HEK293 (cell line): Measurements from ENCODE around the gene NHS.

Experiments
- CTCF ChIA-PET: fragments of 350-600 bp; formaldehyde crosslinking; extraction: SDS; loops from one replicate; lab custom pipeline; 2021; ENCODE audit warnings: antibody characterized with exemption; lab: Yijun Ruan, JAX
- POLR2A ChIA-PET: fragments of 300-600 bp; formaldehyde crosslinking; extraction: SDS; loops from one replicate; lab custom pipeline; 2020; ENCODE audit warnings: antibody characterized with exemption, inconsistent platforms; lab: Yijun Ruan, JAX
- H3K27ac ChIP-seq: fragments of 200-500 bp; sonication (Bioruptor generic); 2 replicates; pipeline ENCODE4 v1.5.1; 2014; ENCODE audit warnings: low read depth, low read length, control low read depth, inconsistent platforms; ENCODE audit errors: extremely low read depth
- H3K36me3 ChIP-seq, 2 experiments: fragments of 200-500 bp in 1 of 2; sonication (Bioruptor generic) in 1 of 2; 1 replicate in 1 of 2; 2 replicates in 1 of 2; pipeline ENCODE4 v1.5.1; 2014 to 2017; ENCODE audit warnings: inconsistent platforms in 2 of 2, low read length in 2 of 2; ENCODE audit not compliant: control insufficient read depth in 2 of 2, insufficient read depth in 1 of 2
- H3K4me1 ChIP-seq: fragments of 200-500 bp; sonication (Bioruptor generic); 2 replicates; pipeline ENCODE4 v1.5.1; 2014; ENCODE audit warnings: mild to moderate bottlenecking, low read length, inconsistent platforms; ENCODE audit not compliant: control insufficient read depth, insufficient read depth
- H3K4me3 ChIP-seq: 2 replicates; pipeline ENCODE4 v1.5.1; 2011; ENCODE audit warnings: low read depth, mild to moderate bottlenecking, control low read depth, low read length, moderate library complexity
- H3K9me3 ChIP-seq: fragments of 200-500 bp; sonication (Bioruptor generic); 2 replicates; pipeline ENCODE4 v1.5.1; 2014; ENCODE audit warnings: low read depth, low read length, inconsistent platforms; ENCODE audit not compliant: control insufficient read depth, insufficient read depth
- BCL11B ChIP-seq: fragments of 450-650 bp; formaldehyde crosslinking; IDR thresholded peaks from 2 replicates; pipeline ENCODE4 v1.5.1; 2016; ENCODE audit warnings: low read depth, missing biosample characterization, missing genetic modification characterization
- FEZF1 ChIP-seq: fragments of 450-650 bp; formaldehyde crosslinking; IDR thresholded peaks from 2 replicates; pipeline ENCODE4 v1.5.1; 2016; ENCODE audit warnings: missing biosample characterization, missing genetic modification characterization
- GFI1B ChIP-seq: fragments of 450-650 bp; formaldehyde crosslinking; IDR thresholded peaks from 2 replicates; pipeline ENCODE4 v1.5.1; 2016; ENCODE audit warnings: missing biosample characterization, missing genetic modification characterization
- KLF10 ChIP-seq: fragments of 450-650 bp; IDR thresholded peaks from 2 replicates; pipeline ENCODE4 v1.5.1; 2018; ENCODE audit warnings: missing biosample characterization, mild to moderate bottlenecking, missing genetic modification characterization
- MEIS1 ChIP-seq: sonication (generic); formaldehyde crosslinking; IDR thresholded peaks from 2 replicates; pipeline ENCODE4 v1.8.1; 2022; ENCODE audit warnings: missing genetic modification reagents, mild to moderate bottlenecking, borderline replicate concordance
- SALL2 ChIP-seq: fragments of 450-650 bp; formaldehyde crosslinking; IDR thresholded peaks from 2 replicates; pipeline ENCODE4 v1.5.0; 2017; ENCODE audit warnings: missing biosample characterization, mild to moderate bottlenecking, missing genetic modification characterization, borderline replicate concordance
- ZBTB17 ChIP-seq: fragments of 450-650 bp; formaldehyde crosslinking; IDR thresholded peaks from 2 replicates; pipeline ENCODE4 v1.5.1; 2016; ENCODE audit warnings: missing biosample characterization, missing genetic modification characterization
- ZFP37 ChIP-seq: fragments of 450-650 bp; formaldehyde crosslinking; IDR thresholded peaks from 2 replicates; pipeline ENCODE4 v1.5.1; 2016; ENCODE audit warnings: missing biosample characterization, missing genetic modification characterization
- ZNF157 ChIP-seq: fragments of 450-650 bp; formaldehyde crosslinking; IDR thresholded peaks from 2 replicates; pipeline ENCODE4 v1.5.1; 2016; ENCODE audit warnings: missing biosample characterization, missing genetic modification characterization
- ZNF211 ChIP-seq: fragments of 450-650 bp; formaldehyde crosslinking; IDR thresholded peaks from 2 replicates; pipeline ENCODE4 v1.5.1; 2016; ENCODE audit warnings: low read depth, missing biosample characterization, missing genetic modification characterization
- ZNF23 ChIP-seq: fragments of 450-650 bp; formaldehyde crosslinking; IDR thresholded peaks from 2 replicates; pipeline ENCODE4 v1.5.1; 2016; ENCODE audit warnings: missing biosample characterization, missing genetic modification characterization, borderline replicate concordance
- ZNF311 ChIP-seq: fragments of 450-650 bp; formaldehyde crosslinking; IDR thresholded peaks from 2 replicates; pipeline ENCODE4 v1.5.1; 2017; ENCODE audit warnings: missing biosample characterization, missing genetic modification characterization, borderline replicate concordance
- ZNF37A ChIP-seq: fragments of 450-650 bp; IDR thresholded peaks from 2 replicates; pipeline ENCODE4 v1.5.1; 2018; ENCODE audit warnings: missing biosample characterization, missing genetic modification characterization
- ZNF394 ChIP-seq: fragments of 450-650 bp; formaldehyde crosslinking; IDR thresholded peaks from 2 replicates; pipeline ENCODE4 v1.5.1; 2016; ENCODE audit warnings: missing biosample characterization, missing genetic modification characterization, mild to moderate bottlenecking, moderate library complexity, borderline replicate concordance
- ZNF48 ChIP-seq: fragments of 450-650 bp; formaldehyde crosslinking; IDR thresholded peaks from 2 replicates; pipeline ENCODE4 v1.5.1; 2016; ENCODE audit warnings: missing biosample characterization, missing genetic modification characterization
- ZNF488 ChIP-seq: fragments of 450-650 bp; formaldehyde crosslinking; IDR thresholded peaks from 2 replicates; pipeline ENCODE4 v1.5.1; 2016; ENCODE audit warnings: missing biosample characterization, missing genetic modification characterization
- ZNF514 ChIP-seq: fragments of 450-650 bp; formaldehyde crosslinking; IDR thresholded peaks from 2 replicates; pipeline ENCODE4 v1.5.1; 2016; ENCODE audit warnings: missing biosample characterization, missing genetic modification characterization
- ZNF530 ChIP-seq: fragments of 450-650 bp; formaldehyde crosslinking; IDR thresholded peaks from 2 replicates; pipeline ENCODE4 v1.5.1; 2016; ENCODE audit warnings: low read depth, missing biosample characterization, missing genetic modification characterization
- ZNF544 ChIP-seq: fragments of 450-650 bp; formaldehyde crosslinking; IDR thresholded peaks from 2 replicates; pipeline ENCODE4 v1.5.0; 2017; ENCODE audit warnings: missing biosample characterization, missing genetic modification characterization
- ZNF621 ChIP-seq: fragments of 450-650 bp; formaldehyde crosslinking; IDR thresholded peaks from 2 replicates; pipeline ENCODE4 v1.5.1; 2017; ENCODE audit warnings: missing biosample characterization, missing genetic modification characterization
- ZNF629 ChIP-seq: fragments of 450-650 bp; formaldehyde crosslinking; IDR thresholded peaks from 2 replicates; pipeline ENCODE4 v1.5.1; 2017; ENCODE audit warnings: missing biosample characterization, missing genetic modification characterization
- ZNF704 ChIP-seq: fragments of 450-650 bp; formaldehyde crosslinking; IDR thresholded peaks from 2 replicates; pipeline ENCODE4 v1.5.1; 2016; ENCODE audit warnings: missing biosample characterization, missing genetic modification characterization
- ZNF785 ChIP-seq: fragments of 450-650 bp; formaldehyde crosslinking; IDR thresholded peaks from 2 replicates; pipeline ENCODE4 v1.5.1; 2016; ENCODE audit warnings: missing biosample characterization, missing genetic modification characterization
- ZNF791 ChIP-seq: fragments of 450-650 bp; formaldehyde crosslinking; IDR thresholded peaks from 2 replicates; pipeline ENCODE4 v1.5.1; 2016; ENCODE audit warnings: missing biosample characterization, missing genetic modification characterization
- ZSCAN16 ChIP-seq: fragments of 450-650 bp; formaldehyde crosslinking; IDR thresholded peaks from 2 replicates; pipeline ENCODE4 v1.5.1; 2016; ENCODE audit warnings: missing biosample characterization, missing genetic modification characterization
- TF ChIP-seq, protein P1 (sequence below): fragments of 450-650 bp; formaldehyde crosslinking; IDR thresholded peaks from 2 replicates; pipeline ENCODE4 v1.5.1; 2016; ENCODE audit warnings: missing biosample characterization, missing genetic modification characterization
- TF ChIP-seq, protein P2 (sequence below): fragments of 450-650 bp; formaldehyde crosslinking; IDR thresholded peaks from 2 replicates; pipeline ENCODE4 v1.5.1; 2017; ENCODE audit warnings: missing biosample characterization, missing genetic modification characterization

Gene NHS

GRCh38 chrX:17613979-17614588 lies 239.1 kb downstream of the NHS start (continued):
- TF ChIP-seq ZNF23 (tag by site-specific recombination) (no peak), ZNF211 (no peak)

- Histone ChIP-seq H3K4me3 (no peak overlapping the region), H3K27ac (no peak overlapping the region), H3K4me1 (peaks cover 8% of the 10 kb centered on the region), H3K9me3 (no peaks in the 10 kb centered on the region), H3K36me3 (no peaks in the 10 kb centered on the region)
- ChIA-PET CTCF (no interaction called here), POLR2A (no interaction called here)
- no peak for TF ChIP-seq BCL11B (tag by site-specific recombination)
- no peak for TF ChIP-seq ZNF48 (tag by site-specific recombination)
- no peak for TF ChIP-seq ZNF785 (tag by site-specific recombination)
- no peak for TF ChIP-seq ZFP37
- TF ChIP-seq ZNF311 (tag by site-specific recombination), result no peak
- no peak for TF ChIP-seq ZNF157 (tag by site-specific recombination)
- TF ChIP-seq KLF10, result no peak
- TF ChIP-seq ZNF544 (tag by site-specific recombination), result no peak
- TF ChIP-seq ZNF629 (tag by site-specific recombination), result no peak
Measured at GRCh38 chrX:17616936-17617335, 241.9 kb downstream of the NHS start.

DNA sequence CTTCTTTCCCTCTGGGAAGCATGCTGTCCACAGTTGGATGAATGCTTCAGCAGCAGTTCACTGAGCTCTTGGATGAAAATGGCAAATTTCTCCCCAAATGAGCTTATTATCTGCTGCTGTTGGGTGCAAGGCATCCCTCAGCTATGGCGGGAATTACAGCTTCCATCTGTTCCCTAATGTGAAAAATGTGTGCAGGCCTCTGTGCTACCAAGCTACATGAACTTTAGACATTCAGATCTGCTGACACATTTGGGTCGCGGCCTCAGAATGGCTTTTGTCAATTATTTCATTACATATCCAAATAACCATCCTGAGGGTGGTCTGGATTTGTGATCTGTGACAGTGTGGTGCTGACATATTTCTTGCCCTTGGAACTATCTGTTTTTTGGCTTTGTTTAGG lies 242.8 kb downstream of the NHS start:
- peaks cover 8% of the 10 kb centered on the region for H3K4me1 ChIP-seq
- H3K9me3 ChIP-seq, result no peaks in the 10 kb centered on the region
- H3K27ac ChIP-seq, result no peak overlapping the region
- H3K4me3 ChIP-seq, result no peak overlapping the region
- H3K36me3 ChIP-seq, result no peaks in the 10 kb centered on the region
- POLR2A ChIA-PET, result no interaction called here
- TF ChIP-seq, protein P1, sequence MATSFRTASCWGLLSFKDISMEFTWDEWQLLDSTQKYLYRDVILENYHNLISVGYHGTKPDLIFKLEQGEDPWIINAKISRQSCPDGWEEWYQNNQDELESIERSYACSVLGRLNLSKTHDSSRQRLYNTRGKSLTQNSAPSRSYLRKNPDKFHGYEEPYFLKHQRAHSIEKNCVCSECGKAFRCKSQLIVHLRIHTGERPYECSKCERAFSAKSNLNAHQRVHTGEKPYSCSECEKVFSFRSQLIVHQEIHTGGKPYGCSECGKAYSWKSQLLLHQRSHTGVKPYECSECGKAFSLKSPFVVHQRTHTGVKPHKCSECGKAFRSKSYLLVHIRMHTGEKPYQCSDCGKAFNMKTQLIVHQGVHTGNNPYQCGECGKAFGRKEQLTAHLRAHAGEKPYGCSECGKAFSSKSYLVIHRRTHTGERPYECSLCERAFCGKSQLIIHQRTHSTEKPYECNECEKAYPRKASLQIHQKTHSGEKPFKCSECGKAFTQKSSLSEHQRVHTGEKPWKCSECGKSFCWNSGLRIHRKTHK (tag by site-specific recombination), result no peak
- TF ChIP-seq FEZF1 (no peak), MEIS1 (CRISPR knock-in tag) (no peak), GFI1B (tag by site-specific recombination) (no peak)
- CTCF ChIA-PET, result no interaction called here

DNA sequence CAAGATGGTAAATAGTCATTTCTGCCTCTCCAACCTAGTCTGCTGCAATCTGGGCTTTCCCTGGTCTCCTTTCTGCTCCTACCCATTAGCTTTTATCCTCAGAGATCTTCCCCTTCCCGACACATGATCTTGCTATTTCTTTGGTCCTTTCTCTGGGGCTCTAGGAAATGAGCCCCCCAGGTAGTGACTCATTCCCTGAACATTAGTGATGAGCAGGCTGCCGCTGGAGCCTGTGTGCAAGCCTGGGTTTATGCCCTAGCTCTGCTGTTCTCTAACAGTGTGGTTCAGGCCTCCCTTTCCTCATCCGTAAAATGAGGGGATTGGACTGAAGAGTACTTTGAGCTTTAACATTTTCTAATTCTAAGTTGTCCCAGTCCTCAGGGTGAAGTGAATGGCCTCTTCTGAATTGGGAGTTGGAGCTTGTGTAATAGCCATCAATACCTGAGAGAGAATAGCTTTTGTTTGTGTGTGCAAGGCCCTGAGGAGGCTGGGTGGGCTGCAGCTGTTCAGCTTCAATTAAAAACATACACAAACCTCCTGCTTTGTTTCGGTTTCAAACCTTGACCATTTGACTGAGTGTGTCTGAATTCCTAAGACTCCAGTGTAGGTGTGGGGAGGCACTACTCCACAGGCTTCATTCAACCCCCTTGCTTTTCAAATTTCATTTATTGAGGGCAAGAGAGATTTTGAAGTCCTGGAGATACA lies 246.7 kb downstream of the NHS start:
- no peak overlapping the region for H3K4me3 ChIP-seq
- CTCF ChIA-PET, result no interaction called here
- TF ChIP-seq, protein P2, sequence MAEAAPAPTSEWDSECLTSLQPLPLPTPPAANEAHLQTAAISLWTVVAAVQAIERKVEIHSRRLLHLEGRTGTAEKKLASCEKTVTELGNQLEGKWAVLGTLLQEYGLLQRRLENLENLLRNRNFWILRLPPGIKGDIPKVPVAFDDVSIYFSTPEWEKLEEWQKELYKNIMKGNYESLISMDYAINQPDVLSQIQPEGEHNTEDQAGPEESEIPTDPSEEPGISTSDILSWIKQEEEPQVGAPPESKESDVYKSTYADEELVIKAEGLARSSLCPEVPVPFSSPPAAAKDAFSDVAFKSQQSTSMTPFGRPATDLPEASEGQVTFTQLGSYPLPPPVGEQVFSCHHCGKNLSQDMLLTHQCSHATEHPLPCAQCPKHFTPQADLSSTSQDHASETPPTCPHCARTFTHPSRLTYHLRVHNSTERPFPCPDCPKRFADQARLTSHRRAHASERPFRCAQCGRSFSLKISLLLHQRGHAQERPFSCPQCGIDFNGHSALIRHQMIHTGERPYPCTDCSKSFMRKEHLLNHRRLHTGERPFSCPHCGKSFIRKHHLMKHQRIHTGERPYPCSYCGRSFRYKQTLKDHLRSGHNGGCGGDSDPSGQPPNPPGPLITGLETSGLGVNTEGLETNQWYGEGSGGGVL (tag by site-specific recombination), result no peak
- TF ChIP-seq ZNF37A (tag by site-specific recombination) (no peak), ZBTB17 (tag by site-specific recombination) (no peak), ZSCAN16 (tag by site-specific recombination) (no peak), SALL2 (tag by site-specific recombination) (no peak), ZNF704 (tag by site-specific recombination) (no peak), ZNF514 (tag by site-specific recombination) (no peak), ZNF621 (tag by site-specific recombination) (no peak), ZNF394 (tag by site-specific recombination) (no peak), ZNF530 (tag by site-specific recombination) (no peak), ZNF488 (tag by site-specific recombination) (no peak), ZNF791 (tag by site-specific recombination) (no peak)

More for the DNA sequence above, 246.7 kb downstream of the NHS start:
- Histone ChIP-seq H3K36me3 (no peaks in the 10 kb centered on the region), H3K27ac (no peak overlapping the region), H3K4me1 (no peaks in the 10 kb centered on the region), H3K9me3 (no peaks in the 10 kb centered on the region)
- POLR2A ChIA-PET, result no interaction called here
